ENCODE results near the gene CST4.

- no peak for TF ChIP-seq CTCF (IDR thresholded peaks at IDR 0.05)
- TF ChIP-seq EZH2phosphoT487 (IDR thresholded peaks at IDR 0.05), result no peak
These were observed 25.7 kb downstream of the CST4 start for GRCh38 chr20:23663180-23663579.

Measured in neural progenitor cell (in vitro differentiated cells).